Muscle of arm (tissue), 12 donors: ENCODE results near the gene PIGL. TPM values are rescaled to one million over a fixed set of nuclear protein-coding genes. Genes with fewer than 3 reads are reported as not detected.
"Not testable (repeated sequence)": the region's sequence is repeated elsewhere in the genome, so short reads cannot be mapped to it uniquely, and the experiment has no call there.

ENCODE experiments used
- DNase-seq: peaks from one replicate; pipeline ENCODE4 v3.0.0-alpha.2; 2013
- polyA plus RNA-seq, 12 donors: library from polyadenylated mRNA; unstranded; fragments of 120-200 nt; gene quantifications; one replicate each; pipeline ENCODE4 v1.2.1, GENCODE V29; 2013; ENCODE audit not compliant: insufficient read length in 12 of 12

Gene PIGL
- polyA plus RNA-seq, 12 donors = 10.7 to 39.3 (median 17.0) TPM; not detected in 1

- DNase-seq = no peak
These were observed 85.8 kb downstream of the PIGL start for GRCh38 chr17:16302856-16303255.

- no peak for DNase-seq
These were observed 87.8 kb downstream of the PIGL start for GRCh38 chr17:16304830-16305229.

GRCh38 chr17:16306211-16306610 is 89.2 kb downstream of the PIGL start:
- no peak for DNase-seq

- not testable (repeated sequence) for DNase-seq
These were observed 95.1 kb downstream of the PIGL start for GRCh38 chr17:16312061-16312460.

- no peak for DNase-seq
These were observed 96.4 kb downstream of the PIGL start for GRCh38 chr17:16313139-16314090.

- DNase-seq = no peak
These were observed 97.2 kb downstream of the PIGL start for GRCh38 chr17:16314189-16314588.

- DNase-seq = no peak
These were observed 97.8 kb downstream of the PIGL start for GRCh38 chr17:16314859-16315258.

- no peak for DNase-seq
These were observed 103.0 kb downstream of the PIGL start for GRCh38 chr17:16319969-16320368.

- DNase-seq = no peak
These were observed 105.6 kb downstream of the PIGL start for GRCh38 chr17:16322636-16323035.

- no peak for DNase-seq
These were observed 109.0 kb downstream of the PIGL start for GRCh38 chr17:16325964-16326363.

GRCh38 chr17:16327018-16327417 is 110.0 kb downstream of the PIGL start:
- DNase-seq = no peak

GRCh38 chr17:16328997-16329396 is 112.0 kb downstream of the PIGL start:
- DNase-seq = no peak

GRCh38 chr17:16329519-16330271 is 112.7 kb downstream of the PIGL start:
- peak; percentile 36 for DNase-seq

GRCh38 chr17:16338391-16338790 is 121.4 kb downstream of the PIGL start:
- no peak for DNase-seq

GRCh38 chr17:16339402-16339801 is 122.4 kb downstream of the PIGL start:
- no peak for DNase-seq

GRCh38 chr17:16339959-16340358 is 122.9 kb downstream of the PIGL start:
- DNase-seq = no peak

GRCh38 chr17:16342979-16343378 is 126.0 kb downstream of the PIGL start:
- DNase-seq = no peak

GRCh38 chr17:16343569-16343968 is 126.6 kb downstream of the PIGL start:
- no peak for DNase-seq

GRCh38 chr17:16345565-16345964 is 128.6 kb downstream of the PIGL start:
- DNase-seq = no peak

- DNase-seq = no peak
These were observed 129.8 kb downstream of the PIGL start for GRCh38 chr17:16346721-16347271.

- no peak for DNase-seq
These were observed 131.6 kb downstream of the PIGL start for GRCh38 chr17:16348586-16348985.

GRCh38 chr17:16349431-16349830 is 132.4 kb downstream of the PIGL start:
- no peak for DNase-seq

- no peak for DNase-seq
These were observed 134.8 kb downstream of the PIGL start for GRCh38 chr17:16351831-16352230.
